GM19438 (cell line): Measurements from ENCODE around the gene ELK3.

ENCODE experiments used
- ATAC-seq: cut with Tn5 transposase; IDR thresholded peaks from one replicate; pipeline ENCODE4 v1.9.1; 2021; ENCODE audit warnings: low read depth; ENCODE audit not compliant: unreplicated experiment

The ELK3 gene

DNA sequence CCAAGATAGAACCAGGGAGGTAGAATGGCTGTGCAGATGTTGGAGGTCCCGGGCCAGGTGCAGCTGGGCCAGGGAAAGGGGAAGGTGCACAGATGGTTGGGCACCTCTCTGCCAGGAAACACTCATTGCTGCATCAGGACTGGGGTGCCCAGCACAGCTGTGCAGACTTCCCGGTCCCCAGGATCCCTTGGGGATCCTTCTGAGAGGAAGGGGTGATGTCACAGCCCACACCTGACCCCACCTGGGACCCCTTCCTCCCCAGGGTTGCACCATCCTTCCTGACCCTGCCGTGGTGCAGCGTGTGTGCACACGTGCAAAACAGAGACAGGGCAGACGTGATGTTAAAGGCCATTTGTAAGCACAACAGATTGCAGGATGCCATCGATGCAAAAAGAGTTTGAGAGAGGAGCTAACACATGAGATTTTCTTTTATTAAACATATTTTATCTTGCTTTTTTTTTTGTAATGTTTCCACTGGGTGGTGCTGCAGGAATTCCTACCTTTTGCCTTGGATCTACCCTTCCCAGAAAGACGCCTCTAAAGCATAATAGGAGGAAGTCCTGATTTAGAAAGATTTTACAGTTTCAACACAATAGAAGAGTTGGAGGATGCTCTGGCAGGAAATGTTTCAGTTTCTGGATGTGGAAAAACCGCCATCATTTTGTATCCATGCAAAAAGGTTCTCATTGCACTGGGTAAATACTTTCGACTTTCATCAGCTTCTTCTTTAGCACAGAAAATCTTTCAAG is 14.8 kb downstream of the ELK3 start:
- ATAC-seq: no peak

GRCh38 chr12:96210376-96211055 is 16.3 kb downstream of the ELK3 start:
- ATAC-seq: no peak

GRCh38 chr12:96211988-96212387 is 17.8 kb downstream of the ELK3 start:
- no peak for ATAC-seq

DNA sequence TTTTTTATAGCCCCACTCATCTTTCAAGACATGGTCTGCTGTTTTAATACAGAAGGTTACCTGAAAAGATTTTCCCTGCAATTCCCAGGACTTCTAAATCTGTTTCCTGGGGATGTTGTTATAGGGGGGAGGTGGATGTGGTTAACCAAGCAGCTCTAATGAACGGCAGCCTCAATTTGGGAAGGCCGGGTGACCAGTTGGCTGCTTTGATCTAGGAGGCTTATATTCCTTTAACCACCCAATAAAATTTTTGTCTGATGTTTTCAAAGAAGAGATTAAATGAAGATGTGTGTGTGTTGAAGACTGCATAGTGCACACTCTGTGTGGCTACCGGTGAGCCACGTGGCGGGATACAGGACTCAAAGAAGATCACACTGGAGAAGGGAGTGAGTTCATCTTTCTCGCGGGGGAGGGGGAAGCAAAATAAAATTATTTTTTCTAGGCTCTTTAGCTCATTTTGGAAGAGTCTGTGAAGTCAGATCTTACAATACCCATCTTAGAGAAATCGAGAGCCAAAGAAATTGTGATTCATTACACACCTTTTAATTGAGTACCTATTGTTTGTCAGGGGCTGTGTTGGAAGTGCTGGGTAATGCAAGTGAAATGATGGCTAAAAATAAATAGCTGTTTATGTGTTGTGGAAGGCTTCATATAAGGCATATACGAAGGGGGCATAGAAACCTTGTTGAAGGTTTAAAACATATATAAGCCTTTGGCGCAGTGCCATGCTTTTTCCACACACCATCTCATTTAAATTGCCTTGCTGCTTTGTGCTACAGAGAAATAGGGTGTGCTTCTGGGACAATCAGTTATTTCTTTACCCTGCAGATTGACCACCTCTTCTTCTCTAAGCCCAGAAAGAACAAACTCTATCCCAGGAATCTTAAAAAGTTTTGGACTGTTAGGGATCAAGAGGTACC is 18.5 kb downstream of the ELK3 start:
- ATAC-seq: no peak

DNA sequence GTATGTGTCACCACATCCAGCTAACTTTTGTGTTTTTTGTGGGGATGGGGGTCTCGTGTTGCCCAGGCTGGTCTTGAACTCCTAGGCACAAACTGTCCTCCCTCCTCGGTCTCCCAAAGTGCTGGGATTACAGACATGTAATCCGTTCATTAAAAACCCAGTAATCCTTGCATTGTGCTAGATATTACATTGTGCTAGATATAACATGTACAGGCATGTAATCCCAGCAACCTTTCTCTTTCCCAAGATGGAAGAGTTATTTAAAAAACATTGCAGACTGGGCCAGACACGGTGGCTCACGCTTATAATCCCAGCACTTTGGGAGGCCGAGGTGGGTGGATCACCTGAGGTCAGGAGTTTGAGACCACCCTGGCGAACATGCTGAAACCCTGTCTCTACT is 19.7 kb downstream of the ELK3 start:
- ATAC-seq: no peak

DNA sequence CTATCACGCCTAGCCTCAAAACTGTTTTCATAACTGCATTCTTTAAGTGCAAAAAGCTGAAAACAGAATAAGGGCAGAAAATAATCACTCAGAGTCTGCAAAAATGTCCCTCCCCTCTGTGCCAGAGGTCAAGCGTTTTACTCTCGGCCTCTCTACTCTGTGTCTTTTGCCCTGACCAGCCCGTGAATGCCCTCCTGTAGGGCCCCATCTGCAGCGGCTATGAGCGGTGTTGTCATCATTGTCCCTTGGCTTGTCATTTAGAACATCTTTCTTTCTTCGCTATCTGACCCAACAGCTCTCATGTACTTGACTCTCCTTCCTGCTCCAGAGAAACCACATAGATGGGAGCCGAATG is 21.7 kb downstream of the ELK3 start:
- ATAC-seq: no peak

DNA sequence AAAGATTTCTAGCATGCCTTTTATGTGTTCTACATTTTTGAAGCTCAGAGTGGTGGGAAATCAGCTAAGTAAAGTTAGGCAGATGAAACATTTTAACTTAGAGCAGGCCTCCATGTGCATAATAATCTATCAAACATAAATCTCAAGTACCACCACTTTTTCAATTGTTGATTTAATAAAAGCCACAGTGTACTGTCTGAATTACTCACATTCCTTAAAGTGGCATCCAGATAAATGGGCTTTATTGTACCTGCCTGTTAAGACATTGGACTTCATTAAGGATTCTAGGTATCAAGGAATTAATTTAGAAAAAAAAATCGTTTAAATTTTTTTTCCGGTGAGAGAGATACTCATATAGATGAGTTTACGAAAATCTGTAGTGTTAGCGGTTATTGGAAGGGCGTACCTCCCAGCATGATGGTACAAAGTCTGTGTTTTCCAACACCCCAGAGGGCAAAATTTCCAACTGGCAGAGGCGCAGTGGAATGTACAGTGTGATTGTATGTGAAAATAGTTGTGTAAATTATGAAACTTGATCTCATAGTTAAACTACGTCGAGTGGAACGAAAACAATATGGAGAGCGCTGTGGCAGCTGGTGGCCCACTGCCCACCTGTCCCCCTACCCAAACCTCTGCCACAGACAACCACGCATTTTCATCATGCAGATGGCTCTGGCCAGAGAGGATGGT is 25.0 kb downstream of the ELK3 start:
- no peak for ATAC-seq

- ATAC-seq: no peak
Measured at GRCh38 chr12:96219700-96220206, 25.6 kb downstream of the ELK3 start.

DNA sequence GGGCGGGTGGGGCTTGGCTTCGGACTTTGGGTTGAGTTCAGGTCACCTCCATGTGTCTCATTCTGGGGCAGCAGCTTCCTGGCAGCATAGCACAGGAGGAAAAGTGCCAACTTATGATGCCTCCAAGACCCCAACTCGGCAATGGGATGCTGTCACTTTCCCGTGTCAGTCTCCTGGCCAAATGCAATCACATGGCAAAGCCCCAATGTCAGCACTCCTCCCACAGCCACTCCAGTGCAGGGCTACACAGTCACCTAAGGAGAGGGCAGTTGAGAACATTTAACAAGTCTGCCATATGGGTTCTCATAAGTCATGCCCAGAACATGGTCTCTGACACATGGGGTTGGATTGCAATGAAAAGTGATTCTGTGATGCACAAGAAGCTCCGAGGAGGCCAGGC is 26.7 kb downstream of the ELK3 start:
- no peak for ATAC-seq

- ATAC-seq: no peak
Measured at GRCh38 chr12:96221391-96221790, 27.2 kb downstream of the ELK3 start.

- ATAC-seq: no peak
Measured at GRCh38 chr12:96223411-96224218, 29.4 kb downstream of the ELK3 start.

DNA sequence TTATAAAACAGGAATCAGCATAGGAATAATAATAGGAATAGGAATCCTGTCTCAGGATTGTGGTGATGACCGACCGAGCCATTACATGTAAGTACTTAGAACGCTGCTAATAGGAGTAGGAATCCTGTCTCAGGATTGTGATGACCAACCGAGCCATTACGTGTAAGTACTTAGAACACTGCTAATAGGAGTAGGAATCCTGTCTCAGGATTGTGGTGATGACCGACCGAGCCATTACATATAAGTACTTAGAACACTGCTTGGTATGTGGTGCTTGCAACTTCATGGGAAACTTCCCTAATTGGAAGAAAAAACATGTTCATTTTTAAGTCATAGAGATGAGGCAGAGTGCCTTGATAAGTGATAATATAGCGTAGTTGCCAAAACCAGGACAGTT is 30.0 kb downstream of the ELK3 start:
- ATAC-seq: no peak

- ATAC-seq: no peak
Measured at GRCh38 chr12:96225044-96225855, 31.1 kb downstream of the ELK3 start.

DNA sequence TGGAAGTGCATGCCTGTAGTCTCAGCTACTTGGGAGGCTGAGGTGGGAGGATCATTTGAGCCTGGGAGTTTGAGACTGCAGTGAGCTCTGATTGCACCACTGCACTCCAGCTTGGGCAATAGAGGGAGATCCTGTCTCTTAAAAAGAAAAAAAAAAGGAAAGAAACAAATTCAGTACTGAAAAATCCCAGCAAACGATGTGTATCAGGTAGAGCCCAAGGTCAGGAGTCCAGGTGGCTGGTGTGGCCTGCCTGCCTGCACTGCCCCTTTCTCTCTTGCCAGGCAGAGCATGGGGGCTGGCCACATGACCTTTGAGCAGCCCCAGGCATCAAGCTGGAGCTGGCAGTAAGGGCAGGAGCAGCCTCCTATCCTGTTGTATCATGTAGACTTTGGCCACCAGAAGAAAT is 31.8 kb downstream of the ELK3 start:
- ATAC-seq: no peak

DNA sequence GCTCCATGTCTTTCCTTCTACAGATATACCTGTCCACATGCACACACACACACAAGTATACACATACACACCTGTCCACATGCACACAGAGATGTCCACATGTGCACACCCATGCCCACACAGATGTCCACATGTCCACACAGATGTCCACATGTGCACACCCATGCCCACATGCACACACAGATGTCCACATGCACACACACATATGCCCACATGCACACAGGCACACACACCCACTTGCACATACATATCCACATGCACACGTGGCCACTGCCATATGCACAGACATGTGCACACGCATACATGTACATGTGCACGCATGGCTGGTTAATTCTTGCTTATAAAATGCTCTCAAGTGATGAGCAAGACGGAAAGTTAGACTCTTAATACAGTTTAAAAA is 32.2 kb downstream of the ELK3 start:
- no peak for ATAC-seq

- ATAC-seq: no peak
Measured at GRCh38 chr12:96226801-96227348, 32.7 kb downstream of the ELK3 start.

GRCh38 chr12:96227365-96228106 is 33.4 kb downstream of the ELK3 start:
- ATAC-seq: no peak
